ENCODE data around the gene DECR2. TPM values are rescaled to one million over a fixed set of nuclear protein-coding genes. Genes with fewer than 3 reads are reported as not detected.

The DECR2 gene, protein sequence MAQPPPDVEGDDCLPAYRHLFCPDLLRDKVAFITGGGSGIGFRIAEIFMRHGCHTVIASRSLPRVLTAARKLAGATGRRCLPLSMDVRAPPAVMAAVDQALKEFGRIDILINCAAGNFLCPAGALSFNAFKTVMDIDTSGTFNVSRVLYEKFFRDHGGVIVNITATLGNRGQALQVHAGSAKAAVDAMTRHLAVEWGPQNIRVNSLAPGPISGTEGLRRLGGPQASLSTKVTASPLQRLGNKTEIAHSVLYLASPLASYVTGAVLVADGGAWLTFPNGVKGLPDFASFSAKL
- polyA plus RNA-seq (2013, experiment 1 of 4), result 27.4 TPM
- polyA plus RNA-seq (2013, experiment 2 of 4), result 28.0 TPM
- 25.3 TPM for polyA plus RNA-seq (2013, experiment 3 of 4)
- 27.1 TPM for polyA plus RNA-seq (2013, experiment 4 of 4)

DNA sequence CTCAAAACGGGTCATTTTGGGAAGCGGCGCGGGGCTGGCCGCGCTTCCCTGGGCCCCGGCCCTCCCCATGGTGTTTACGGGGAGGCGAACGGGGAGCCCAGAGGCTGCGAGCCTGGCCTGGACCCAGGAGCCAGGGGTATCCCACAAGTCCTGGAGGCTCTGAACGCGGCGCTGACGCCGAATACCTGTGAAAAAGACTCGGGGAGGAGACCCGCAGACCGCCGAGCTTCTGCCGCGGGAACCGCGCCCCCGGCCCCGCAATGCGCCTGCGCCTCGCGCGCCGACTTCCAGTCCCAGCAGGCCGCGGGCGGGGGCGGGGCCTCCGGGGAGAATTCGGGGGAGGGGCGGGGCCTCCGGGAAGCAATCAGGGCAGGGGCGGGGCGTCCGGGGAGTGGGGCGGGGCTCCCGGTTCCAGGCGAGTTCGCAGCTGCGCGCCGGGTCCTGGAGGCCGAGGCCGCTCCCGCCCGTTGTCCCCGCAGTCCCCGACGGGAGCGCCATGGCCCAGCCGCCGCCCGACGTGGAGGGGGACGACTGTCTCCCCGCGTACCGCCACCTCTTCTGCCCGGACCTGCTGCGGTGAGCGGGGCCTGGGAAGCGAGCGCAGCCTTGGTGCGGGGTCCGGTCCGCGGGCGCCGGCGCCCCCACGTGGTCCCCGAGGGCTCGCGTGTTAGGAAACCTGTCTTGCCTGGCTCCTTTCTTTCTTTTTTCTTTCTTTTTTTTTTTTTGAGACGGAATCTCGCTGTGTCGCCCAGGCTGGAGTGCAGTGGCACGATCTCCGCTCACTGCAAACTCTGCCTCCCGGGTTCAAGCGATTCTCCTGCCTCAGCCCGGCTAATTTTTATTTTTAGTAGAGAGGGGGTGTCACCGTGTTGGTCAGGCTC lies at the start of gene DECR2:
Gene DECR2 (plus strand): TSS at position 418 of the 881 bp plus-strand sequence. CDS start 79 bp downstream, at position 497.
- no peaks in the 10 kb centered on the region for H3K27me3 ChIP-seq (ENCODE audit: control insufficient read depth, insufficient read depth, low read length, poor library complexity, severe bottlenecking)
- H3K27ac ChIP-seq (ENCODE audit: insufficient read depth, low read depth, low read length, poor library complexity, severe bottlenecking), result peak within 1 kb of the TSS; percentile 80
- 2% methylated on average over 91 of the region's 91 CpGs for WGBS, 2 experiments
- H3K36me3 ChIP-seq (ENCODE audit: control insufficient read depth, insufficient read depth, low read length), result peaks cover 5% of the 10 kb centered on the region
- H3K9me3 ChIP-seq (ENCODE audit: control insufficient read depth, low read length), result no peaks in the 10 kb centered on the region
- H3K4me3 ChIP-seq (ENCODE audit: insufficient read depth, low read depth, low read length), result peak within 1 kb of the TSS; percentile 63
- peaks cover under 1% of the 10 kb centered on the region for H3K4me1 ChIP-seq (ENCODE audit: control insufficient read depth, insufficient read depth, low read length)

DNA sequence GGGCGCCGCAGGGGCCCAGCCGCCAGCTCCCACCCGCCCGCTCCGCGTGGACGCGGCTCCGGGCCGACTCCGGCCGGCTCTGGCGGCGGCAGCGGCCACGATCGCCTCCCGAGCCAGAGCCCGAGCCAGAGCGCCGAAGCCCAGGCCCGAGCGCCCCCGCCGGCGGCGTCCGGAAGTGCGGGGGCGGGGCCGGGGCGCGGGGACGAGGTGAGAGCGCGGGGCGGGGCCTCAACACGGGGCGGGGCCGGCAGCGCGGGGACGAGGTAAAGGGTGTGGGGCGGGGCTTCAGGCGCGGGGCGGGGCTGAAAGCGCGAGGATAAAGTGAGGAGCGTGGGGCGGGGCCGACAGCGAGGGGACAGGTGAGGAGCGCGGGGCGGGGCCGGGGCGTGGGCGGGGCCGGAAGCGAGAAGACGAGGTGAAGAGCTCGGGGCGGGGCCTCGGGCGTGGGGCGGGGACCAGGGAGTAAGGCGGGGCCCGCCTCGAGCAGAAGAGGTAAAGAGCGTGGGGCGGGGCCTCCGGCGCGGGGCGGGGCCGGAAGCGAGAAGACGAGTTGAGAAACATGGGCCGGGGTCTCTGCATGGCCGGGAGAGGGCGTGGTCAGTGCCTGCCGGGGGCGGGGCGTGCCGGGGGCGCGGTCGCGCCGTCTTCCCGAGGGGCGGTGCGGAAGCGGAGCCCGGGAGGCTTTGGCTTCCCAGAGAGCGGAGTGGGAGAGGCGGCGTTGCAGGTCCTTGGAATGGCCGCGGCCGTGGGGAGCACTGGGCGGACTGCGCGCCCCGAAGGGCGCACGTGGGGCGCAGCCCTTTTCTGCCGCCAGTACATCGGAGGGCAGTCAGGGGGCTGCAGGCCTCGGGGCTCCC lies 48.9 kb upstream of the DECR2 start, which contains the start of gene AXIN1:
Gene AXIN1 (minus strand): TSS at position 177 of the 857 bp plus-strand sequence. CDS start 5,698 bp downstream, outside the sequence.
- Histone ChIP-seq H3K36me3 (ENCODE audit: control insufficient read depth, insufficient read depth, low read length) (no peaks in the 10 kb centered on the region), H3K27ac (ENCODE audit: insufficient read depth, low read depth, low read length, poor library complexity, severe bottlenecking) (no peak within 1 kb of the TSS), H3K27me3 (ENCODE audit: control insufficient read depth, insufficient read depth, low read length, poor library complexity, severe bottlenecking) (no peaks in the 10 kb centered on the region), H3K4me3 (ENCODE audit: insufficient read depth, low read depth, low read length) (peak within 1 kb of the TSS; percentile 70), H3K4me1 (ENCODE audit: control insufficient read depth, insufficient read depth, low read length) (no peaks in the 10 kb centered on the region), H3K9me3 (ENCODE audit: control insufficient read depth, low read length) (no peaks in the 10 kb centered on the region)
- 1% methylated on average over 113 of the region's 113 CpGs for WGBS, 2 experiments

DNA sequence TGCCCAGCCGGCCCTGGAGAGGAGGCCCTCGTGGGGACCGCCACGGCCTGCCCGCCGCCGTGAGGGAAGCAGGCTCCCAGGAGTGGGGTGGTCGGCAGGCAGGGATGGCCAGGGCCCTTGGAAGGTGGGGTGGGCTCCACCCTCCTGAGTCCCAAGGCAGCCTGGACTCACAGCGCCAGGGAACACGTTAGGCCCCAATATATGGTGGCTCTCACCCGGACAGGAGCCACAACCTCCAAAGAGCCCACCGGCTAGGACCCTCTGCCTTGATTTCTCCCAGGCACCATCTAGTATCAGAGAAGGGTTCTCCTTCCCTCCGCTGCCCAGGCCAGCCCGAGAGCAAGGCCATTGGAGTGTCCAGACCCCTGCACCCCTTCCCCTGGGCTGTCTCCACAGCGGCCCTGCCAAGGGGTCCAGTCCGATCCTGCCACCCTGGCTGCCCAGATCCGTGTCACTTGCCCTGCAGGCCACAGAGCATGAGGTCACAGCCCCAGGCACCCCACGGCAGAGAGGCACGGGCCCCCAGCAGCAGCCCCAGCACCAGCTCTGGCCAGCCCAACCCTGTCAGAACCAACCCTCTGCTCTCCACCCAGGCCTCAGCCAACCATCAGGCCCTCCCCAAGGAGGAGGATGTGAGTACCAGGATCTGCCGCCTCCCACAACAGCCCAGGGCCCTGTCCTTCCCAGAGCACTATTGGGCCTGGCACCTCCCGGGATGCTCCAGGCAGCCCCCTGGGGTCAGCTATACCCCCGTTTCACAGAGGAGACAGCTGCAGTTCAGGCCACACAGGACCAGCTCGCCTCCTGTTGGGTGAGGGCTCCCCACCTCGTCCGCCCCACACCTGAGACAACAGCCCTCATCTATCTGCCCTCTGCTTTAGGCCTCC lies 48.0 kb upstream of the DECR2 start:
- Histone ChIP-seq H3K27me3 (ENCODE audit: control insufficient read depth, insufficient read depth, low read length, poor library complexity, severe bottlenecking) (no peaks in the 10 kb centered on the region), H3K4me3 (ENCODE audit: insufficient read depth, low read depth, low read length) (peak overlapping the region; percentile 30), H3K36me3 (ENCODE audit: control insufficient read depth, insufficient read depth, low read length) (no peaks in the 10 kb centered on the region), H3K9me3 (ENCODE audit: control insufficient read depth, low read length) (no peaks in the 10 kb centered on the region), H3K4me1 (ENCODE audit: control insufficient read depth, insufficient read depth, low read length) (no peaks in the 10 kb centered on the region), H3K27ac (ENCODE audit: insufficient read depth, low read depth, low read length, poor library complexity, severe bottlenecking) (no peak overlapping the region)
- 70 to 71% methylated on average over 25 of the region's 25 CpGs for WGBS, 2 experiments

- no peaks in the 10 kb centered on the region for H3K9me3 ChIP-seq (ENCODE audit: control insufficient read depth, low read length)
- 92 to 93% methylated on average over 12 of the region's 12 CpGs for WGBS, 2 experiments
- H3K27me3 ChIP-seq (ENCODE audit: control insufficient read depth, insufficient read depth, low read length, poor library complexity, severe bottlenecking), result no peaks in the 10 kb centered on the region
- no peak overlapping the region for H3K27ac ChIP-seq (ENCODE audit: insufficient read depth, low read depth, low read length, poor library complexity, severe bottlenecking)
- no peak overlapping the region for H3K4me3 ChIP-seq (ENCODE audit: insufficient read depth, low read depth, low read length)
- no peaks in the 10 kb centered on the region for H3K4me1 ChIP-seq (ENCODE audit: control insufficient read depth, insufficient read depth, low read length)
- no peaks in the 10 kb centered on the region for H3K36me3 ChIP-seq (ENCODE audit: control insufficient read depth, insufficient read depth, low read length)
Observed at GRCh38 chr16:354291-354881, 47.3 kb upstream of the DECR2 start.

DNA sequence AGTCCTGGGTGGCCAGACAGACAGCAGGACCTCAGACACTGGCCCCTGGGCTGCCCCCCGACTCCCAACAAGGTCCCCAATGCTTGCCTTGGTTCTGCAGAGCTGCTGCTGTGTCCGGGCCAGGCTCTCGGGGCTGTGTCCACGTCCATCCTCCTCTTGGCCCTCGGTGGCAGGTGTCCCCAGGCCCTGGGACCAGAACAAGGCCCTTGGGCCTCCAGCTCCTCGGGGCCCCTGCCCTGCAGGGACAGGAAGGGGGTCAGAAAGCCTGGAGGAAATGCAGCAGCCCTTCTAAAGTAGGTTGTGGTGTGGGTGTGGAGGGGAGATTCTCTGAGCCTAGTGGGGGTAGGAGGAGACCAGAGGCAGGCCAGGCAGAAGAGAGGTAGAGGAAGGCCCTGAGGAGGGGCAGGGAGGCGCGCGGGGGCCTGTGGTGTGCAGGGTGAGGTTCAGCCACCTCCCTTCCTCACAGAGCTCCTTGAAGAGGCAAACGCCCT lies 46.7 kb upstream of the DECR2 start:
- no peaks in the 10 kb centered on the region for H3K9me3 ChIP-seq (ENCODE audit: control insufficient read depth, low read length)
- H3K4me3 ChIP-seq (ENCODE audit: insufficient read depth, low read depth, low read length), result no peak overlapping the region
- 93 to 95% methylated on average over 10 of the region's 10 CpGs for WGBS, 2 experiments
- H3K36me3 ChIP-seq (ENCODE audit: control insufficient read depth, insufficient read depth, low read length), result no peaks in the 10 kb centered on the region
- H3K27me3 ChIP-seq (ENCODE audit: control insufficient read depth, insufficient read depth, low read length, poor library complexity, severe bottlenecking), result no peaks in the 10 kb centered on the region
- H3K4me1 ChIP-seq (ENCODE audit: control insufficient read depth, insufficient read depth, low read length), result no peaks in the 10 kb centered on the region
- no peak overlapping the region for H3K27ac ChIP-seq (ENCODE audit: insufficient read depth, low read depth, low read length, poor library complexity, severe bottlenecking)

DNA sequence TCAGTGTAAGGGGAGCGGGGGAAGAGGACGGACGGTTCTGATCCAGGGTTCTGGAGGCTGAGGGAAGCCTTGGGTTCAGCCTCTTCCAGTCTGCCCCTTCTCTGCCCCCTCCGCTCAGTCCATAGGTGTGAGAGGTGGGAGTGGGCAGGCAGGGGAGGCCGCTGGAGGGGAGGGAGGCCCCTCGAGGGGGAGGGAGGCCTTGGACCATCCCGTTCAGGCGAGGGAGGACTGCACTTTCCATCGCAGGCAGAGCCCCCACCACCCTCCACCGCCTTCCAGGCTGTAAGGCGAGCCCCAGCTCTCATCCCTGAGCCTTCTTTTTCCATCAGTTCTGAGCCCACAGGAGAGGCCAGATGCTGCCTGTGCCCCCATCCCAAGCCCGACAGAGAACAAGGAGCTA lies 44.9 kb upstream of the DECR2 start:
- Histone ChIP-seq H3K27ac (ENCODE audit: insufficient read depth, low read depth, low read length, poor library complexity, severe bottlenecking) (no peak overlapping the region), H3K36me3 (ENCODE audit: control insufficient read depth, insufficient read depth, low read length) (no peaks in the 10 kb centered on the region), H3K27me3 (ENCODE audit: control insufficient read depth, insufficient read depth, low read length, poor library complexity, severe bottlenecking) (no peaks in the 10 kb centered on the region), H3K4me1 (ENCODE audit: control insufficient read depth, insufficient read depth, low read length) (no peaks in the 10 kb centered on the region), H3K9me3 (ENCODE audit: control insufficient read depth, low read length) (no peaks in the 10 kb centered on the region), H3K4me3 (ENCODE audit: insufficient read depth, low read depth, low read length) (no peak overlapping the region)
- 81 to 85% methylated on average over 12 of the region's 12 CpGs for WGBS, 2 experiments

DNA sequence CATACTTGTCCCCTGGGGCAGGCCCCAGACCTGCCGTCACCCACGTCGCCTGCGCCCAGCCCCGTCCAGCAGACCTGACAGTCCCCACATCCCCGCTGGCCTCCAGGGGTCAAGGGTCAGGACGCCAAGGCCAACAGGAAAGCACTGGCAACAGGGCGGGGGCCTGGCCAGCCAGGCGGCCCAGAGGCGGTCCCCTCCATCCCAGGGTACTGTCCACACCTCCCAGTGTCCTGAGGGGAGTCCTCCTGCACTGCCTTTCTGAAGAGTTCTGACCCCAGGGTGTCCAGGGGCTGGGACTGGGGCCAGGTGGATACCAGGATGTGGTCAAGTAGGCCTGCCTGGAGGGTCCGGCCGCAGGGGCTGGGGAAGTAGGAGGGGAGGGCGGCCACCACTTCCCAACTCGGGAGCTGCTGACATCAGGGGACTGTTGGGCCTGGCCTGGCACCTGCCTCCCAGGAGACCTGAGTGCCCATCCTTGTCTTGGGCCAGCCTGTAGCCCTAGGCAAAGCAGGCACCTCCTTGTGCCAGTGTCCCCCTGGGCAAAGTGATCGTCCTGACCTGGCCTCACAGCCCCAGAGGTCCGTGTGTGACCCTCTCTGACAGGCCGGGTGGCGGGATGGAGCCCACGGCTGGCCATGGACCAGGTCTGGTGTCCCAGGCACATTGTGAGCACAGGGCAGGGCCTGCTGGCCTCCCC lies 42.5 kb upstream of the DECR2 start:
- Histone ChIP-seq H3K27me3 (ENCODE audit: control insufficient read depth, insufficient read depth, low read length, poor library complexity, severe bottlenecking) (no peaks in the 10 kb centered on the region), H3K9me3 (ENCODE audit: control insufficient read depth, low read length) (no peaks in the 10 kb centered on the region), H3K4me1 (ENCODE audit: control insufficient read depth, insufficient read depth, low read length) (no peaks in the 10 kb centered on the region), H3K4me3 (ENCODE audit: insufficient read depth, low read depth, low read length) (no peak overlapping the region), H3K27ac (ENCODE audit: insufficient read depth, low read depth, low read length, poor library complexity, severe bottlenecking) (no peak overlapping the region), H3K36me3 (ENCODE audit: control insufficient read depth, insufficient read depth, low read length) (no peaks in the 10 kb centered on the region)
- WGBS, 2 experiments, result 91% methylated on average over 19 of the region's 19 CpGs

GRCh38 chr16:359871-360697 lies 41.6 kb upstream of the DECR2 start:
- Histone ChIP-seq H3K36me3 (ENCODE audit: control insufficient read depth, insufficient read depth, low read length) (no peaks in the 10 kb centered on the region), H3K4me3 (ENCODE audit: insufficient read depth, low read depth, low read length) (no peak overlapping the region), H3K9me3 (ENCODE audit: control insufficient read depth, low read length) (no peaks in the 10 kb centered on the region), H3K27me3 (ENCODE audit: control insufficient read depth, insufficient read depth, low read length, poor library complexity, severe bottlenecking) (no peaks in the 10 kb centered on the region), H3K4me1 (ENCODE audit: control insufficient read depth, insufficient read depth, low read length) (no peaks in the 10 kb centered on the region), H3K27ac (ENCODE audit: insufficient read depth, low read depth, low read length, poor library complexity, severe bottlenecking) (no peak overlapping the region)
- WGBS, 2 experiments, result 89 to 93% methylated on average over 47 of the region's 47 CpGs

Data from ectodermal cell (in vitro differentiated cells).